ENCODE measurements around the gene NFATC2. TPM values are rescaled to one million over a fixed set of nuclear protein-coding genes. Genes with fewer than 3 reads are reported as not detected.

The NFATC2 gene
- total RNA-seq, 1 donor from 2014 or later = not detected

DNA sequence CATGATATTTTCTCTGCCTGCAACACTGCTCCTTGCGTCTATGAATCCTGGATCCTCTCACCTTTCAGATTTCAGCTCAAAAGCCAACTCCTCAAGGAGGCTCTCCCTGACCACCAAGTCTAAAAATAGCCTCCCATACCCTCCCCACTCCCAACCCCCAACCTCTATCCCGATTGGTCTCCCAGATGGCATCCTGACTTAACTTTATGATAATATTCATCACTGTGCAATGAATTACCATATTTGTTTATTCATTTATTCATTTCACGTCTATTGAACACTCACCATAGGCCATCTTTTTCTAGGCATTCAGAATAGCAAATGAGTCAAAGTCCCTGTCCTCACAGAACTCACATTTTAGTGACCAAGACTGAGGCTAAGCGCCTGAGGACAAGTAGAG, 42.6 kb upstream of the NFATC2 start:
- TF ChIP-seq CTCF (IDR thresholded peaks at IDR 0.05; ENCODE audit: insufficient read depth, low read length, severe bottlenecking) = no peak
- FAIRE-seq (no peak), DNase-seq (ENCODE audit: low read depth) (no peak)
- Histone ChIP-seq H3K27me3 (ENCODE audit: control insufficient read depth, insufficient read depth, low read length) (peaks cover 11% of the 10 kb centered on the region), H3K36me3 (ENCODE audit: control insufficient read depth, insufficient read depth, low read length) (no peaks in the 10 kb centered on the region), H3K4me3 (ENCODE audit: low read depth, low read length) (no peak overlapping the region)

DNA sequence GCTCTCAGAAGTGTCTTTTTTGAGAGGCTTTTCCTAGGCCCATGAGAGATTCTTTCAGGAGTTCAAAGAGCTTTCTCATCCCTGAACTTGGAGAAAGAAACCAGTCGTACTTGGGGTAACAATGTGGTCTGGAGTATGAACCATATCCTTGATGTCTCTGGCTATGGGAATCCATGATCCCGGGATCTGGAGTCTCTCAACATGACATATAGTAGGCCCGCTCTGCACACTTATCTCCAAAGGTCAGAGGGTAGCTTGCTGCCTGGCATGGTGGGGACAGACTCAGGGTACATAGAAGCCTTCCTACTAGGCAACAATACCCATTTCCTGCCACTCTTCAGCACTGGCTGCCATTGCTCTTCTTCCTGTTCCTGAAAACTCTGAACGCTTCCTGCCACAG, 42.2 kb upstream of the NFATC2 start:
- TF ChIP-seq CTCF (IDR thresholded peaks at IDR 0.05; ENCODE audit: insufficient read depth, low read length, severe bottlenecking) = no peak
- DNase-seq (ENCODE audit: low read depth) (no peak), FAIRE-seq (no peak)
- Histone ChIP-seq H3K27me3 (ENCODE audit: control insufficient read depth, insufficient read depth, low read length) (peaks cover 12% of the 10 kb centered on the region), H3K36me3 (ENCODE audit: control insufficient read depth, insufficient read depth, low read length) (no peaks in the 10 kb centered on the region), H3K4me3 (ENCODE audit: low read depth, low read length) (no peak overlapping the region)

DNA sequence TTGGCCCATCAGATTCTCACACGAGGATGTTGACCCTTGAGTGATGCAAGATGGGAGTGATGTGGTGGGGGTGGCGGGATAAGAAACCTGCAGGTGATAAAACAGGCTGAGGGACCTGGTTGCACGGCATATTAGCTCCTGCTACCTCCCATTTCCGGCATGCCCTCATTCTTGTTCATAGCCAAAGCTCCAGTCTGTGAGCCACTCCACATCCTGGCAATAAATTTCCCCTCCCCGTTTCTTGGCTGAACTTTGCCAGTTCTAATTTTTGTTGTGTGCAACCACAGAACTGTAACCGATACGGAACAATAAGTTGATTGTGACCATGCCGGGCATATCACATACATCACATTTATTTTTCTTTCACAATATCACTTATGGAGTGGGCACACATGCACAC, 41.6 kb upstream of the NFATC2 start:
- Histone ChIP-seq H3K4me3 (ENCODE audit: low read depth, low read length) (no peak overlapping the region), H3K36me3 (ENCODE audit: control insufficient read depth, insufficient read depth, low read length) (no peaks in the 10 kb centered on the region), H3K27me3 (ENCODE audit: control insufficient read depth, insufficient read depth, low read length) (peaks cover 12% of the 10 kb centered on the region)
- DNase-seq (ENCODE audit: low read depth) (no peak), FAIRE-seq (no peak)
- TF ChIP-seq CTCF (IDR thresholded peaks at IDR 0.05; ENCODE audit: insufficient read depth, low read length, severe bottlenecking) = no peak

DNA sequence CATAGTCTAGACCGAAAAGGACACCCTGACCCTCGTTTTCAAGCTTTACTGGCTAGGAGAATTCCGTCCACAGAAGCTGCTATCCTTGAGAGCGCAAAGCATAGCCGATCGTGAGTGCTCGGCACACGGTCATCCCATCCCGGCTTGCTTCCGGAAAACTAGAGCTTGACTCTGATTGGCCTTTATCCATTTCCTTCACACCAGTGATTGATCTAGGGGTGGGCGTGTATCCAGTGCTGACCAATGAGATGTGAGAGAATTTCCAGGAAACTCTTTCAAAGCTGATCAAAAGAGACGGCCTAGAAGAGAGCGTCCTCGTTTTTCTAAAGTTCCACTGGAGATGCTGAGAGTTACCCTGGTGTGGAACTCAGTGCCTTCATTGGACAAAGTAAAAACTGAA, 41.0 kb upstream of the NFATC2 start:
- peaks cover 12% of the 10 kb centered on the region for H3K27me3 ChIP-seq (ENCODE audit: control insufficient read depth, insufficient read depth, low read length)
- no peak for DNase-seq (ENCODE audit: low read depth)
- H3K36me3 ChIP-seq (ENCODE audit: control insufficient read depth, insufficient read depth, low read length) = no peaks in the 10 kb centered on the region
- FAIRE-seq = no peak
- H3K4me3 ChIP-seq (ENCODE audit: low read depth, low read length) = no peak overlapping the region
- TF ChIP-seq CTCF (IDR thresholded peaks at IDR 0.05; ENCODE audit: insufficient read depth, low read length, severe bottlenecking) = no peak

GRCh38 chr20:51583073-51583472, 40.6 kb upstream of the NFATC2 start:
- FAIRE-seq (no peak), DNase-seq (ENCODE audit: low read depth) (no peak)
- peaks cover 12% of the 10 kb centered on the region for H3K27me3 ChIP-seq (ENCODE audit: control insufficient read depth, insufficient read depth, low read length)
- H3K4me3 ChIP-seq (ENCODE audit: low read depth, low read length) = no peak overlapping the region
- H3K36me3 ChIP-seq (ENCODE audit: control insufficient read depth, insufficient read depth, low read length) = no peaks in the 10 kb centered on the region
- TF ChIP-seq CTCF (IDR thresholded peaks at IDR 0.05; ENCODE audit: insufficient read depth, low read length, severe bottlenecking) = no peak

DNA sequence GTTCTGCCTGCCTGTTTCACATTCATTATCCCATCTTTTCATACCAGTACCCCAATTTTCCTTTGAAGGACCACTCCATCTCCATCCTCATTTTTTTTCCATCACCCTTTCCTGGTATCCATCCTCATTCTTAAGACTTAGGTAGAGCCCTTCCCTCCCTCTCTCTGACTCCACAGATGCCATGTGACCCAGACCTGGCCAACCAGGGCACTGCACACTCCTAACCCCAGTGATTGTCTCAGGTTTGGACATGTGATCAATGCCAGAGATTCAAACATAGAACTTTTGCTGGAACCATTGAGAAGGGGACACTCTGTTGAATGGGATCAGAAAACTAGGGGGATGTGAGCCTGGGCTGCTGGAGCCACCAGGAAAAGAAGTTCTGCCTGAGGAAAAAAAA, 39.1 kb upstream of the NFATC2 start:
- peaks cover 14% of the 10 kb centered on the region for H3K27me3 ChIP-seq (ENCODE audit: control insufficient read depth, insufficient read depth, low read length)
- no peak for TF ChIP-seq CTCF (IDR thresholded peaks at IDR 0.05; ENCODE audit: insufficient read depth, low read length, severe bottlenecking)
- DNase-seq (ENCODE audit: low read depth) (no peak), FAIRE-seq (no peak)
- H3K36me3 ChIP-seq (ENCODE audit: control insufficient read depth, insufficient read depth, low read length) = no peaks in the 10 kb centered on the region
- H3K4me3 ChIP-seq (ENCODE audit: low read depth, low read length) = no peak overlapping the region

Measured in bronchial epithelial cell (primary cell).